GM12878 (cell line): ENCODE measurements around the gene ATG9A. TPM values are rescaled to one million over a fixed set of nuclear protein-coding genes. Genes with fewer than 3 reads are reported as not detected.

Source experiments
- ATAC-seq: fragments of 200-7000 bp; cut with Tn5 transposase; 3 replicates; pipeline ENCODE4 v1.9.1; 2020; ENCODE audit warnings: mild to moderate bottlenecking, moderate library complexity
- BruUV-seq: library from RNA; stranded (reverse); fragments of 400-500 nt; replicated peaks from 2 replicates; lab custom pipeline; 2021; lab: Mats Ljungman, UMichigan
- CTCF ChIA-PET: fragments of 300-600 bp; sonication (Branson Sonifier 250); formaldehyde crosslinking; extraction: SDS; loops from one replicate; lab custom pipeline; 2021; ENCODE audit warnings: inconsistent platforms; lab: Yijun Ruan, JAX
- POLR2A ChIA-PET: fragments of 350-600 bp; formaldehyde crosslinking; extraction: SDS; loops from one replicate; lab custom pipeline; 2021; ENCODE audit warnings: inconsistent platforms; lab: Charles Lee
- RAD21 ChIA-PET: fragments of 300-600 bp; sonication (Branson Sonifier 250); formaldehyde crosslinking; loops from one replicate; lab custom pipeline; 2023; ENCODE audit warnings: antibody characterized with exemption; ENCODE audit not compliant: unreplicated experiment; lab: Charles Lee
- SMC1A ChIA-PET: fragments of 300-600 bp; sonication (Branson Sonifier 250); formaldehyde crosslinking; loops from one replicate; lab custom pipeline; 2023; ENCODE audit not compliant: unreplicated experiment, uncharacterized antibody; lab: Charles Lee
- DNase-seq: peaks from one replicate; pipeline ENCODE4 v3.0.0-alpha.2; 2011; ENCODE audit warnings: low read depth, low spot score
- FAIRE-seq: peaks from 3 replicates; lab custom pipeline; 2011; peaks lifted over from hg19 to GRCh38; lab: Jason Lieb, UNC
- H2AFZ ChIP-seq: 2 replicates; pipeline ENCODE4 v1.6.0; 2011; ENCODE audit warnings: low read depth, low read length, control low read depth; ENCODE audit not compliant: control insufficient read depth
- H3K27ac ChIP-seq: 2 replicates; pipeline ENCODE4 v1.5.1; 2011; ENCODE audit warnings: control low read depth; ENCODE audit not compliant: control insufficient read depth, insufficient read depth
- H3K27me3 ChIP-seq, 2 experiments: replicated peaks in 1 of 2; 2 replicates each; pipeline versions ENCODE4 v1.6.0 to v1.6.1; 2011; ENCODE audit warnings: low read length in 1 of 2; ENCODE audit not compliant: control insufficient read depth in 2 of 2, insufficient read depth in 2 of 2
- H3K36me3 ChIP-seq, 2 experiments: 2 replicates each; pipeline ENCODE4 v1.5.1; 2011; ENCODE audit warnings: low read length in 1 of 2; ENCODE audit not compliant: control insufficient read depth in 2 of 2, insufficient read depth in 2 of 2
- H3K4me1 ChIP-seq: 2 replicates; pipeline ENCODE4 v1.6.1; 2011; ENCODE audit warnings: mild to moderate bottlenecking, low read length, moderate library complexity, mixed read lengths; ENCODE audit not compliant: control insufficient read depth, insufficient read depth
- H3K4me2 ChIP-seq: 2 replicates; pipeline ENCODE4 v1.6.0; 2011; ENCODE audit warnings: control low read depth; ENCODE audit not compliant: control insufficient read depth, insufficient read depth
- H3K4me3 ChIP-seq: fragments of 200-600 bp; sonication (generic); 2 replicates; pipeline ENCODE4 v1.5.1; 2016
- H3K79me2 ChIP-seq: 2 replicates; pipeline ENCODE4 v1.6.0; 2011; ENCODE audit warnings: low read length; ENCODE audit not compliant: control insufficient read depth, insufficient read depth
- H3K9ac ChIP-seq: 2 replicates; pipeline ENCODE4 v1.8.0; 2011; ENCODE audit warnings: low read length, control low read depth, mixed read lengths; ENCODE audit not compliant: control insufficient read depth, insufficient read depth
- H3K9me3 ChIP-seq: replicated peaks from 3 replicates; pipeline ENCODE4 v1.5.1; 2011; ENCODE audit warnings: mild to moderate bottlenecking, low read length; ENCODE audit not compliant: control insufficient read depth, insufficient read depth
- H4K20me1 ChIP-seq: 2 replicates; pipeline ENCODE4 v1.6.0; 2011; ENCODE audit not compliant: control insufficient read depth, insufficient read depth
- ATF7 ChIP-seq: fragments of 450-650 bp; IDR thresholded peaks from 2 replicates; pipeline ENCODE4 v1.6.1; 2016; ENCODE audit warnings: low read depth, mild to moderate bottlenecking
- BACH1 ChIP-seq: fragments of 450-650 bp; IDR thresholded peaks from 2 replicates; pipeline ENCODE4 v1.6.1; 2017; ENCODE audit warnings: mild to moderate bottlenecking, borderline replicate concordance
- BCL11A ChIP-seq: IDR thresholded peaks from 2 replicates; pipeline ENCODE4 v1.6.1; 2011; ENCODE audit warnings: low read depth, low read length
- BMI1 ChIP-seq: fragments of 450-650 bp; IDR thresholded peaks from 2 replicates; pipeline ENCODE4 v1.6.1; 2016; ENCODE audit warnings: mild to moderate bottlenecking, moderate library complexity, borderline replicate concordance
- JUNB ChIP-seq: IDR thresholded peaks from 2 replicates; pipeline ENCODE4 v1.6.1; 2016; ENCODE audit warnings: antibody characterized with exemption, mild to moderate bottlenecking
- MTA2 ChIP-seq: fragments of 450-650 bp; IDR thresholded peaks from 2 replicates; pipeline ENCODE4 v1.6.1; 2016; ENCODE audit warnings: low read depth, mild to moderate bottlenecking, moderate library complexity
- NBN ChIP-seq: fragments of 450-650 bp; IDR thresholded peaks from 2 replicates; pipeline ENCODE4 v1.6.1; 2016
- PAX5 ChIP-seq: IDR thresholded peaks from 2 replicates; pipeline ENCODE4 v1.6.1; 2011; ENCODE audit warnings: low read depth, low read length, borderline replicate concordance
- POU2F2 ChIP-seq: IDR thresholded peaks from 3 replicates; pipeline ENCODE4 v1.6.1; 2011; ENCODE audit warnings: low read depth, mild to moderate bottlenecking, low read length, borderline replicate concordance
- RAD51 ChIP-seq: fragments of 450-650 bp; IDR thresholded peaks from 2 replicates; pipeline ENCODE4 v1.6.1; 2016; ENCODE audit warnings: moderate library complexity, mild to moderate bottlenecking, inconsistent platforms
- RELA ChIP-seq: fragments of 450-650 bp; IDR thresholded peaks from 2 replicates; pipeline ENCODE4 v1.8.0; 2014; ENCODE audit warnings: borderline replicate concordance; ENCODE audit not compliant: partially characterized antibody
- SMARCA5 ChIP-seq: fragments of 450-650 bp; IDR thresholded peaks from 2 replicates; pipeline ENCODE4 v1.6.1; 2017; ENCODE audit warnings: mild to moderate bottlenecking
- TAF1 ChIP-seq: IDR thresholded peaks from 2 replicates; pipeline ENCODE4 v1.6.1; 2011; ENCODE audit warnings: mild to moderate bottlenecking, low read depth, low read length, borderline replicate concordance
- ZNF217 ChIP-seq: fragments of 450-650 bp; IDR thresholded peaks from 2 replicates; pipeline ENCODE4 v1.6.1; 2017; ENCODE audit warnings: antibody characterized with exemption, mild to moderate bottlenecking
- ZNF24 ChIP-seq: fragments of 450-650 bp; IDR thresholded peaks from 2 replicates; pipeline ENCODE4 v1.6.1; 2017; ENCODE audit warnings: antibody characterized with exemption, mild to moderate bottlenecking
- ZSCAN29 ChIP-seq: fragments of 450-650 bp; IDR thresholded peaks from 2 replicates; pipeline ENCODE4 v1.6.1; 2017; ENCODE audit warnings: mild to moderate bottlenecking, moderate library complexity
- WGBS: methylation state at CpG from one replicate; pipeline ENCODE4 v1.1.6; 2016; ENCODE audit warnings: low lambda C conversion rate; ENCODE audit not compliant: insufficient replicate concordance, insufficient coverage; ENCODE audit errors: missing lambda C conversion rate; 5-methylcytosine and 5-hydroxymethylcytosine counted together
- in situ Hi-C: fragments of 300-500 bp; cut with MboI; formaldehyde crosslinking; loops from 9 replicates; pipeline ENCODE4 v1.14.3; 2018; ENCODE audit warnings: mixed read lengths
- intact Hi-C: fragments of 100-400 bp; cut with micrococcal nuclease; formaldehyde crosslinking; loops from one replicate; pipeline ENCODE4 v1.14.2; 2022; ENCODE audit not compliant: unreplicated experiment
- polyA plus RNA-seq, 11 experiments: library from polyadenylated mRNA; depleted of rRNA in 4 of 11; unstranded in 6 of 11; stranded (reverse) in 5 of 11; fragments of >200 nt; fragmentation: Nextera tagmentation in 4 of 11; fragmentation: Illumina TruSeq in 1 of 11; extraction: Ambion mirVana in 4 of 11; extraction: Trizol in 1 of 11; gene quantifications; 1 replicate in 1 of 11; 2 replicates in 10 of 11; pipeline versions ENCODE4 v1.2.1 to v1.2.3, GENCODE V29; 2011 to 2016; ENCODE audit warnings: inconsistent platforms in 2 of 11, missing spikeins in 2 of 11, low read depth in 1 of 11
- total RNA-seq, 4 experiments: library from RNA; depleted of rRNA in 3 of 4; stranded (reverse); fragments of >200 nt in 3 of 4; fragmentation: Illumina TruSeq in 1 of 4; extraction: Trizol in 1 of 4; gene quantifications; 2 replicates each; pipeline versions ENCODE4 v1.2.1 to v1.2.3, GENCODE V29; 2013 to 2021
- TF ChIP-seq, protein P1 (sequence below): IDR thresholded peaks from 2 replicates; pipeline ENCODE4 v1.6.1; 2011; ENCODE audit warnings: low read depth, low read length, improper control_type of control experiment, borderline replicate concordance
- TF ChIP-seq, protein P2 (sequence below): fragments of 150-350 bp; IDR thresholded peaks from 2 replicates; pipeline ENCODE4 v1.6.1; 2014; ENCODE audit warnings: mild to moderate bottlenecking, low read depth, low read length
- TF ChIP-seq, protein P3 (sequence below): IDR thresholded peaks from 2 replicates; pipeline ENCODE4 v1.6.1; 2012; ENCODE audit warnings: low read depth, low read length, improper control_type of control experiment

ATG9A gene
- total and polyA plus RNA-seq, 10 of the 15 experiments (the other 5 are each of a cell fraction or from before 2014, with no cell fraction given), result 0.16 to 37.5 (median 14.6) TPM; not detected in 1

DNA sequence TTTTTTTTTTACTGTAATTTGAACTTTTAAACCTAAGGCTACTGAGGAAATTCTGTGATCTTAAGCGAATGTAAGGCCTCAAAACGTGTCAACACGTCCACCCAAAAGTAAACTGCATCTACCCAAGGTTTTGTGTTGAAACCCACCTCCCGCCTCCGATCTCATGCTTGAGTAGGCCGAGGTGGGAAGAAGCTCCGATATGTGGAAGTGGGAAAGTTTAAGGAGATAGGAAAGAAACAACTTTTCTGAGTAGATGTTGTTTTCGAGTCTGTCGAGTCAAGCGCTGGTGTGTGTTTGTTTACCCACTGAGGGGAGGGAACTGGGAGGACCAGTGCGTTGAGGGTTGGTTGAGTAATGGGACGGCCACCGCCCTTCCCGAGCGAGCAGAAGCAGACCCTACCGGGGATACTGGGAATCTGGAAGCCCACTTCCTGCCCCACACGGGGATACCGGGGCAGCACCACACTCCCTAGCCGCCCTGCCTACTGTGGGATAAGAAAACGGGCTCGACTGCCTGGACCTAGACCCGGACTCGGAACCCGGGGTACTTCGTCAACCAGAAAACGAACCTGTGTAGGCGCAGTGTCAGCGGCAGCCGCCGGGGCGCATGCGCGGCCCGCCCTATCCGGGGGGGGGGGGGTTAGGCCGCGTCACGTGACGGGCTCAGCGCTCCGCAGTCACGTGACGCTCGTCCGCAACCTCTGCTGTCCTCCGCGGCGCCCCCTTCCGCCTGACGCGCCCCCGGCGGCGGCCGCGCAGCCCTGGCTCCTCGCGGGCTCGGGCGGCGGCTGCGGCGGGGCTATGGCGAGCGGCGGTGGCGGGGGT lies 51.7 kb downstream of the ATG9A start, which contains the start of gene RETREG2 (continued):
- TF ChIP-seq ZNF24 (no peak), POU2F2 (peak; percentile 22; the same call in 1 of the 3 replicates), ATF7 (0 out of 2 replicates have a peak, but pooled peaks have one; percentile 21), NBN (no peak; the same call in none of the 2 replicates), RAD51 (peak; percentile 99), MTA2 (no peak)
- TF ChIP-seq, protein P1, sequence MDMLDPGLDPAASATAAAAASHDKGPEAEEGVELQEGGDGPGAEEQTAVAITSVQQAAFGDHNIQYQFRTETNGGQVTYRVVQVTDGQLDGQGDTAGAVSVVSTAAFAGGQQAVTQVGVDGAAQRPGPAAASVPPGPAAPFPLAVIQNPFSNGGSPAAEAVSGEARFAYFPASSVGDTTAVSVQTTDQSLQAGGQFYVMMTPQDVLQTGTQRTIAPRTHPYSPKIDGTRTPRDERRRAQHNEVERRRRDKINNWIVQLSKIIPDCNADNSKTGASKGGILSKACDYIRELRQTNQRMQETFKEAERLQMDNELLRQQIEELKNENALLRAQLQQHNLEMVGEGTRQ, result peak; percentile 99
- TF ChIP-seq, all 136 proteins: peak for 62

DNA sequence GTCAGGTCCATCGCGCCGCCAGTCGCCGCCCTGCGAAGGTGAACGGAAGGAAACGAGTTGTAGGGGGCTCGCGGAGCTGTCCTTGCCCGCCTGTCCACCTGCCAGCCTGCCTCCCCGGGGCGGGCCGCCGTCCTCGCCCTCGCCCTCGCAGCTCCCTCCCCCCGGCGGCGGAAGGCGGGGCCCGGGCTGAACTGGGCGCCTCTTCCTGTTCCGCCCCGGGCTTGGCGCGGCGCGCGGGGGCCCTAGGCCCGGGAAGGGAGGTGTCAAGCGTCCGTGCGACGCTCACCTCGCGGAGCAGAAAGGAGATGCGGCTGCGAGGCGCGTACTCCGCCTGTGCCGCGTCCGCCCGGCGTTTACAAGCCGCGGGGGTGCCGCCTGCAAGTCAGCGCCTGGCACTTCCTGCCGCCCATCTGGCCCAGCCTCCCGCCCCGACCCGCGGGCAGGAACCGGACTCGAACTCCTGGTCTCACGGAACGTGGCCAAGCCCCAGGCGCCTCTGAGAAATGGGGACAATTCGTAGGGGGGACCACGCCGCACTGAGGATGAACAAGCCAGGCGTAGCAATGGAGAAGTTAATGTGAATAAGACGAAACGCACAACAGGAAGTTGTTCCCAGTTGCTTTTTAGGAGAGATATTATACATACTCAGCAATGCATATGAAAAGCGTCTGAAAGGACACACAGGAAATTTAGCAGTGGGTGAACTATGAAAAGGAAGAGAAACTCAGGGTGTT lies 52.5 kb downstream of the ATG9A start, which contains the start of gene CNPPD1:
Gene CNPPD1 (minus strand): TSS at position 108 of the 734 bp plus-strand sequence. CDS start 97 bp downstream, at position 11.
- Histone ChIP-seq H3K36me3 (peaks cover 7 to 12% of the 10 kb centered on the region in 2 experiments), H4K20me1 (no peaks in the 10 kb centered on the region), H3K4me3 (peak within 1 kb of the TSS; percentile 83), H3K4me2 (peak within 1 kb of the TSS; percentile 89), H3K79me2 (peaks cover 32% of the 10 kb centered on the region), H3K9me3 (no peaks in the 10 kb centered on the region), H3K9ac (peak within 1 kb of the TSS; percentile 97), H3K27ac (peak within 1 kb of the TSS; percentile 98), H3K4me1 (peaks cover 10% of the 10 kb centered on the region), H3K27me3 (no peaks in the 10 kb centered on the region), H2AFZ (peak within 1 kb of the TSS; percentile 90)
- FAIRE-seq (peak; percentile 75), DNase-seq (no peak), ATAC-seq (peak; percentile 88)
- ChIA-PET POLR2A (interaction anchor here (0.6 to 5.0 kb wide), 19 partner anchors 27 to 281 kb away, joined by 3 to 47 read pairs (median 6); partner anchors contain the start of genes ABCB6, ANKZF1, ATG9A and DNAJB2), CTCF (interaction anchor here (0.9 to 3.9 kb wide), 16 partner anchors 17 to 283 kb away, joined by 3 to 52 read pairs (median 5); partner anchors contain the start of genes DNAJB2, NHEJ1, TUBA4A and ZFAND2B), RAD21 (interaction anchor here (1.0 to 3.7 kb wide), 9 partner anchors 17 to 124 kb away, joined by 4 to 25 read pairs (median 6); partner anchors contain the start of genes DNAJB2 and ZFAND2B), SMC1A (interaction anchor here (0.6 to 2.5 kb wide), 14 partner anchors 11 to 122 kb away, joined by 3 to 14 read pairs (median 8); partner anchors contain the start of genes ABCB6, ANKZF1, ATG9A and DNAJB2)
- TSS peak; percentile 79 for BruUV-seq
- in situ Hi-C loops, result no loop called here
- intact Hi-C loops, result loop anchor here (1.0 to 5.0 kb wide), 6 partner anchors 17 to 210 kb away; partner anchors contain the start of genes DNAJB2, DNPEP, NHEJ1 and TUBA4A
- WGBS, result 2% methylated on average over 46 of the region's 69 CpGs
- TF ChIP-seq ZSCAN29 (peak; percentile 47; the same call in 1 of the 2 replicates), BACH1 (peak; percentile 91), BCL11A (no peak), JUNB (no peak), SMARCA5 (0 out of 2 replicates have a peak, but pooled peaks have one; percentile 60), RELA (peak; percentile 61), BMI1 (no peak), PAX5 (0 out of 2 replicates have a peak, but pooled peaks have one; percentile 7), TAF1 (peak; percentile 81), ZNF217 (peak; percentile 76; the same call in 1 of the 2 replicates)
- TF ChIP-seq, protein P2, sequence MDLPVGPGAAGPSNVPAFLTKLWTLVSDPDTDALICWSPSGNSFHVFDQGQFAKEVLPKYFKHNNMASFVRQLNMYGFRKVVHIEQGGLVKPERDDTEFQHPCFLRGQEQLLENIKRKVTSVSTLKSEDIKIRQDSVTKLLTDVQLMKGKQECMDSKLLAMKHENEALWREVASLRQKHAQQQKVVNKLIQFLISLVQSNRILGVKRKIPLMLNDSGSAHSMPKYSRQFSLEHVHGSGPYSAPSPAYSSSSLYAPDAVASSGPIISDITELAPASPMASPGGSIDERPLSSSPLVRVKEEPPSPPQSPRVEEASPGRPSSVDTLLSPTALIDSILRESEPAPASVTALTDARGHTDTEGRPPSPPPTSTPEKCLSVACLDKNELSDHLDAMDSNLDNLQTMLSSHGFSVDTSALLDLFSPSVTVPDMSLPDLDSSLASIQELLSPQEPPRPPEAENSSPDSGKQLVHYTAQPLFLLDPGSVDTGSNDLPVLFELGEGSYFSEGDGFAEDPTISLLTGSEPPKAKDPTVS, result no peak
- TF ChIP-seq, protein P3, sequence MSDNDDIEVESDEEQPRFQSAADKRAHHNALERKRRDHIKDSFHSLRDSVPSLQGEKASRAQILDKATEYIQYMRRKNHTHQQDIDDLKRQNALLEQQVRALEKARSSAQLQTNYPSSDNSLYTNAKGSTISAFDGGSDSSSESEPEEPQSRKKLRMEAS, result peak; percentile 84
